Left ventricle myocardium superior (tissue), 1 donor: ENCODE data around the gene SMIM10L2A. TPM values are rescaled to one million over a fixed set of nuclear protein-coding genes. Genes with fewer than 3 reads are reported as not detected.
A peak's percentile ranks its signal among the peaks of the same experiment; 100 is the strongest.
"Not testable (repeated sequence)": the region's sequence is repeated elsewhere in the genome, so short reads cannot be mapped to it uniquely, and the experiment has no call there.

ENCODE experiments used
- ATAC-seq: fragments of 200-7000 bp; cut with Tn5 transposase; one replicate; pipeline ENCODE4 v1.9.1; 2020; ENCODE audit warnings: mild to moderate bottlenecking, moderate library complexity
- DNase-seq: peaks from one replicate; pipeline ENCODE4 v3.0.0-alpha.2; 2020
- intact Hi-C: fragments of 100-400 bp; cut with micrococcal nuclease; formaldehyde crosslinking; loops from one replicate; pipeline ENCODE4 v1.11.0; 2022
- total RNA-seq: library from RNA; stranded (reverse); fragmentation: NEBNext Ultra II Directional; extraction: Animal tissue kit (Norgen Biotek cat#: 25700); gene quantifications from one replicate; pipeline ENCODE4 v1.2.1, GENCODE V29; 2021
- donor health status: DM: no; HTN: yes; CAD: no; lungs with severe emphysema.

Gene SMIM10L2A
- total RNA-seq, 1 donor from 2014 or later = 2.3 TPM

GRCh38 chrX:135416546-135416945 is 5.2 kb upstream of the SMIM10L2A start:
- intact Hi-C loops = no loop called here
- DNase-seq (no peak), ATAC-seq (no peak)

- intact Hi-C loops = no loop called here
- no peak for ATAC-seq
Measured at GRCh38 chrX:135420831-135421230, 913 bp upstream of the SMIM10L2A start.

GRCh38 chrX:135421537-135421931 is 210 bp upstream of the SMIM10L2A start:
- peak; percentile 99 for ATAC-seq
- DNase-seq = peak; percentile 92
- intact Hi-C loops = no loop called here

More at GRCh38 chrX:135420831-135421230, 913 bp upstream of the SMIM10L2A start:
- DNase-seq = no peak

DNA sequence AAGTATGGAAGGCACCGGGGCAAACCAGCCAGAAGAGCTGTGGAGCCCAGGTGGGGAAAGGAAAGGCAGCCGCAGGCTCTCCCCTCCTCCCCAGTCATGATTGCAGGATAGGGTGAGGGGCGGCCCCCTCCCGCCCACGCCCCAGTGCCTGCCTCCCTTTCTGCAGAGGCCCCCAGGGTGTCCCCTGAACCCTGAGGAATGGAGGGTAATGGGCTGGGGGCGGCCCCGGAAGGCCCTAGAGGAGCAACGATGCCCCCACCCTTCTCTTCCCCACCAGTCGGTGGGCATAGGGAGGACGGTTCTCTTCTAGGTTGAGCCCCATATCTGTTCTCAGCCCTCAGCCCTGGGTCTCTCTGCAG is 1.0 kb downstream of the SMIM10L2A start:
- DNase-seq, intact Hi-C loops, ATAC-seq: not testable (repeated sequence)

DNA sequence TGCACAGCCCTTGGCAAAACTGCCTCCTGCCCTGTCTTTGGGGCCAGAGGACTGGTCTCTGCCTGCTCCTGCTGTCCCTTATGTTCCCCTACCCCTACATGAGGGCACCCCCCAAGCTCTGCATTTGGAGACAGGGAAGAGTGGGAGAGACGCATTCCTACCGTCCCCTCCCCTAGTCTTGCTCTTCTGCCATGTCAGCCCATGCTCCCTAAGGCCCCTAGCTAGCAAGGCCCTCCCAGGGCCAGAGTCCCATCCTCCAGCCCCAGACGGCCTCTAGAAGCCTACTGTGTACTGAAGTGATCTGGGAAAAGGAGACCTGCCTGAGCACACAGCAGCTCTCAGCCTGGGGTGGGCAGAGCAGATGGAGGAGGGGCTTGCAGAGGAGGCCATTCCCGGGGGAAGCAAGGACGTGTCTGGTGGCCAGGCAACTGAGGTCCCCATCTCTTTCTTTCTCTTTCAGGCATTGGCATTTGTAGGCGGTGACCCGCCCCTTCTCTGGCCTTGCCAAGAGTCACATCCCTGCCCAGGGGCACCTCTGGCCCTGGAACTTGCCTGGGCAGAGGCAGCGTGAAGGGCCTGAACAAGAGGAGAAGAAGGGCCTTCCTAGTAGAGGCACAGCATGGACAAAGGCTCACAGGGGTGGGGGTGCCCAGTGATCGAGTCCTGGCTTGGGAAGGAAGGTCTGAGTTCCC is 1.6 kb downstream of the SMIM10L2A start:
- DNase-seq, intact Hi-C loops, ATAC-seq: not testable (repeated sequence)

DNA sequence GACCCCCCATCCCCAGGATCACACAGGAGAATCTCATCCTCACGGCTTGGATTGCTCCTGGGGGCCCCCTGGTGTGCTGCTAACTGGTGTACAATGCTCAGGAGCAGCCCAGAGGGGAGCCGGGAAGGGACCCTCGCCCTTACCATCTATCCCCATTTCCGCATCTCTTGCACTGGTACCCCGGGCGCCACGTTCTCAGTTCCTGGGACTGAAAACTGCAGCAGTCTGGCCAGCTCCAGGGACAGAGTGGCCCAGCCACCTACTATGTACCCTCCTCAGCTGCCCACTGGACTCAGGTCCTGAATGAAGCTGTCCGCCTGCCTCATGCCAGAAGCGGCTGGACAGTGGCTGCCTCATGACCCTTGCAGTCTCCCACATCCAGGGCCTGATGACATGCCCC is 2.7 kb downstream of the SMIM10L2A start:
- intact Hi-C loops = no loop called here
- ATAC-seq = no peak
- no peak for DNase-seq

DNA sequence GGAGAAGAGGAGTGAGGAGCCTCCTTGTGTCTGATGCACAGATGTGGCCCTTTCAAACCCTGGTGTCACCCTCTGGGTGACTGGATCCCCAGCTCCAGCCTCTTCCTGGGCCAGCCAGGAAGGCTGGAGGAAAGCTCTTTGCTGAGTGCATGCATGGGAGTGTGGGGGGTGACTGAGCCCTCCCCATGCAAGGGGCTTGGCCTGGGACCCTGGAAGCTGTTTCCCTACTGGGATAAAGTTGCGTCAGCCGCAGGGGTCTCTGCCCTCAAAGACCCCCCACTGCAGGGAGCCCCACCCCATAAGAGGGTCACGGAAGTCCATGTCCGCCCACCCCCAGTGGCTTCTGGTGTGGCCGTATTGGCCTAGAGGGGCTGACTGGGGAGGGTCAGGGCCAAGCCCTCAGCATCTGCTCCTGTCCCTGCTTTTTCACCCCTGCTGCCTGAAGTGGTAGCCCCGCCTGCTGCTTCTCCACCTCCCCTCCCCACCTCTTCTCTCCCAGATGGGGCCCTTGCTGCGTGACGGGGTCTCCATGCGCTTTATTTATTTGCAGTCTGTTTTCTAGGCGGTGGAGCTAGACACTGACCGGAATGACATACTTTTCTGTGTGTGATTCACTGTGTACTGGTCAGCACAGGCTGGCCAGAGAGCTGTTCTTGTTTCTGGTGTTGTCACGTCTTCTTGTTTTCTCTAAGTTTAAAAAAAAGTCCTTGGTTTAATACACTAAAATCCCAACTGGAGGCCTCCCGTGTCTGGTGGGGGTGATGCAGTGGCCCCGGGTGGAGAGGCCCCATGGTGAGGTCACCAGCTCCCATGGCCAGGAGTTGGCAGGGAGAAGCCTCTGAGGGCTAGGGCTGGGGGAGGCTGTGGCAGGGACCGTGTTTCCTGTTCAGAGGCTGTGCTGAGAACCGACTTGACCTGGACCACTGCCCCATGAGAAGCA is 3.6 kb downstream of the SMIM10L2A start:
- intact Hi-C loops = no loop called here
- no peak for DNase-seq
- ATAC-seq = no peak

- intact Hi-C loops = no loop called here
- DNase-seq = no peak
- ATAC-seq = no peak
Measured at GRCh38 chrX:135429429-135429828, 7.7 kb downstream of the SMIM10L2A start.

DNA sequence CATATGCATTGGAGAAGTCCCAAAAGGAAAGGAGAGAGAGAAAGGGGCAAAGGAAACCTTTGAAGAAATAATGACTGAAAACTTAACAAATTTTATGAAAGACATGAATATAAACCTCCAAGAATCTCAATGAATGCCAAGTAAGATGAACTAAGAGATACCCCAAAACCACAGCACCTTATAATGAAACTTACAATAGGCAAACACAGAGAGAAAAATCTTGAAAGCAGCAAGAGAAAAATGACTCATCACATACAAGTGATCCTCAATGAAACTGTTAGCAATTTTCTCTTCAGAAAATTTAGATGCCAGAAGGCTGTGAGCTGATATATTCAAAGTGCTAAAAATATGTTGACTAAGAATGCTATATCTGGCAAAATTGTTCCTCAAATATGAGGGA is 10.1 kb downstream of the SMIM10L2A start:
- intact Hi-C loops = no loop called here
- DNase-seq (no peak), ATAC-seq (no peak)

DNA sequence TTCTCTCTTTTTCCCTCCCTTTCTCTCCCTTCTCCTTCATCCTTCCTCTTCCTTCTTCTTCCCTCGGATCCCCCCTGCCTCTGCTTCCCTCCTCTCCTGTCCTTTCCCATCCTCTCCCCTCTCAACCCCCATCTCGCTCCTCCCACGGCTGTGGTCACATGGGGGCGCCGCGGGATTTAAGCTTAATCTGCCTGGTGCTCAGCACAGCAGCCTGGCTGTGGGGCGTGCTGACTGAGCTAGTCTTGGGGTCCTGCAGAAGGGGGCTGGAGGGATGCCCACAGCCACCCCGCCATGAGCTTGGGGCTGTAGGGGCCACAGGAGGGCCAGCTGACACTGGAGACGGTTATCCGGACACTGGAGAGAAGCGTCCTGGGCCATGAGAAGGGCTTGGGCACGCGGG is 10.7 kb downstream of the SMIM10L2A start:
- intact Hi-C loops = no loop called here
- no peak for ATAC-seq

DNA sequence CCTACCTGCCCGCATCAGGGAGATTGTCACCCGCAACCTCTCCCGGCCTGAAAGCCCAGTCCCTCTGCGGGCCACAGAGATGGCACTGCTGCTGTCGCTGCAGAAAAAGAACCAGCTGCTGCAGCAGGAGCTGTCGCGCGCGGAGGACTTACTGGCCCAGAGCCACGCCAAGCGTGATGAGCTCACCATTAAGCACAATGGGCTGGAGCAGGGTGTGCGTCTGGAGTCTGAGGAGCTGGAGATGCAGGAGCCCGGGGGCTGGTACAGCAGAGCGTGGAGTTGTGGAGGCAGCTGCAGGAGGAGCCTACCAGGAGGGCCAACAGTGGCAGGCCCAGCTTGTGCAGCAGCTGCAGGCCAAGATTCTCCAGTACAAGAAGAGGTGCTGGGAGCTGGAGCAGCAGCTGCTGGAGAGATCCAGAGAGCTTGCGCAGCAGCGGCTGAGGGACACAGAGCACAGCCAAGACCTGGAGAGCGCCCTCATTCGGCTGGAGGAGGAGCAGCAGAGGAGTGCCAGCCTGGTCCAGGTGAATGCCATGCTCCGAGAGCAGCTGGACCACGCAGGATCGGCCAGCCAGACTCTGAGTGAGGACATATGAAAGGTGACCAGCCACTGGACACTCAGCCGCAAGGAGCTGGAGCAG is 11.3 kb downstream of the SMIM10L2A start:
- DNase-seq = no peak
- intact Hi-C loops = no loop called here
- no peak for ATAC-seq

More for the DNA sequence above, 10.7 kb downstream of the SMIM10L2A start:
- DNase-seq = no peak

GRCh38 chrX:135433531-135434257 is 11.9 kb downstream of the SMIM10L2A start:
- DNase-seq (no peak), ATAC-seq (no peak)
- intact Hi-C loops = no loop called here

- intact Hi-C loops = no loop called here
- no peak for DNase-seq
- no peak for ATAC-seq
Measured at GRCh38 chrX:135434258-135435138, 12.8 kb downstream of the SMIM10L2A start.

GRCh38 chrX:135435139-135435922 is 13.6 kb downstream of the SMIM10L2A start:
- DNase-seq (no peak), ATAC-seq (no peak)
- intact Hi-C loops = no loop called here

- ATAC-seq (no peak), DNase-seq (no peak)
- intact Hi-C loops = no loop called here
Measured at GRCh38 chrX:135435933-135436332, 14.2 kb downstream of the SMIM10L2A start.

GRCh38 chrX:135436456-135436855 is 14.7 kb downstream of the SMIM10L2A start:
- ATAC-seq (no peak), DNase-seq (no peak)
- intact Hi-C loops = no loop called here

DNA sequence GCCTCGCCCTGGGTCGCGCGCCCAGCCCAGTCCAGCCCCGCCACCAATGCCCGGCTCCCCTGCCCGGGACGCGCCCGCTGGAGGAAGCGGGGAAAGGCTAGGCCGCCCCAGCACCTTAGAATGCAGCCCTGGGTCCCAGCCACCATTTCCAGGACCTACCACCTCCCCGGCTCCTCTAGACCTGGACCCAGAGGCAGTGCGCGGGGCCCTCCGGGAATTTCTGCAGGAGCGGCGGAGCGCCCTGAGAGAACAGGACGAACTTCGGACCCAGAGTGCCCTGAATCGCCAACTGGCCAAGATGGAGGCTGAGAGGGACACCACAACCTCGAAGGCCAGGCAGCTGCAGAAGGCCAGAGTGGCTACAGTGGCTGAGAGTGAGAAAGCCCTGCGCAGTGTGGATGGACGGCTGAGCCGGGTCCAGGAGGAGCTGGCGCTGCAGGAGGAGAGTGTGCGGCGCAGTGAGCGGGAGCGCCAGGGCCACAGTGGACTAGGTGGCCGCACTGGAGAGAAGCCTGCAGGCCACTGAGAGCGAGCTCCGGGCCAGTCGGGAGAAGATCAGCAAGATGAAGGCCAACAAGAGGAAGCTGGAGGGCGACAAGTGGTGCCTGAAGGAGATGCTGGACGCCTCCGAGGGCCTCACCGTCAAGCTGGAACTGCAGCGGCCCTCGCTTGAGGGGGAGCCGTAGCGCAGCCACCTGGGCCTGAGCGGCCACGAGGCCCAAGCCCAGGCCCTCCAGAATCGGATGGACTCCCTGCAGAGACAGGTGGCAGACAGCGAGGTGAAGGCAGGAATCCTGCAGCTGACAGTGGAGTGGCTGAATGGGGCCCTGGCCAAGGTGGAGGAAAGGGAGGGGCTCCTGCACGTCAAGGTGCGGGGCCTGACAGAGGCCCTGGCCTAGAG is 15.5 kb downstream of the SMIM10L2A start:
- ATAC-seq = no peak
- intact Hi-C loops = no loop called here

More for the DNA sequence above, 15.5 kb downstream of the SMIM10L2A start:
- DNase-seq = no peak
